Measurements from ENCODE around the gene MAST1.
"Not testable (repeated sequence)": the region's sequence is repeated elsewhere in the genome, so short reads cannot be mapped to it uniquely, and the experiment has no call there.

The MAST1 gene

GRCh38 chr19:12842511-12842910 lies 4.2 kb downstream of the MAST1 start:
- WGBS, 2 experiments (ENCODE audit: insufficient coverage in 2 of 2) = 95 to 96% methylated on average over 18 of the region's 18 CpGs
- no peaks in the 10 kb centered on the region for H3K36me3 ChIP-seq (ENCODE audit: control insufficient read depth, insufficient read depth, low read length)
- no peaks in the 10 kb centered on the region for H3K9me3 ChIP-seq (ENCODE audit: control insufficient read depth, low read length)
- no peak overlapping the region for H3K4me3 ChIP-seq (ENCODE audit: extremely low read depth, insufficient read depth, low read length, poor library complexity, severe bottlenecking)
- no peaks in the 10 kb centered on the region for H3K4me1 ChIP-seq (ENCODE audit: control insufficient read depth, insufficient read depth, low read length, poor library complexity, severe bottlenecking)
- H3K27ac ChIP-seq (ENCODE audit: low read depth, low read length, severe bottlenecking) = no peak overlapping the region

DNA sequence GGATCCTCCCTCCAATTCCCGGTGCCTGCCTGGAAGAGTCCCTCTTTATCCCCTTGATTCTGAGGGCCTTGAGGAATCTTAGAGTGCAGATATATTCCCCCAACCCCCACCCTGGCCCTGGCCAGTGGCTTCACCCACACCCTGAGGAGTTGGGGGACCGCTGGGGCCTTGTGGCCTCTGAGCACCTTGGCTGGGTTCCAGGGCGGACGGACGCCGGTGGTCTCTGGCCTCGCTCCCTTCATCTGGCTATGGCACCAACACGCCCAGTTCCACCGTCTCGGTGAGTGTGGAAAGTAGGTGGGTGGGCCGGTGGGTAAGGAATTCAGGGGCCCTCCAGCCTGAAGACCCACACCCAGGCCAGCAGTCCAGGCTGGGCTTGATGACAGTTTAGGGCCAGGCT lies 5.0 kb downstream of the MAST1 start:
- H3K4me1 ChIP-seq (ENCODE audit: control insufficient read depth, insufficient read depth, low read length, poor library complexity, severe bottlenecking) = no peaks in the 10 kb centered on the region
- H3K36me3 ChIP-seq (ENCODE audit: control insufficient read depth, insufficient read depth, low read length) = no peaks in the 10 kb centered on the region
- no peaks in the 10 kb centered on the region for H3K9me3 ChIP-seq (ENCODE audit: control insufficient read depth, low read length)
- H3K27ac ChIP-seq (ENCODE audit: low read depth, low read length, severe bottlenecking) = no peak overlapping the region
- WGBS, 2 experiments (ENCODE audit: insufficient coverage in 2 of 2) = 88 to 96% methylated on average over 6 to 10 of the region's 11 CpGs
- no peak overlapping the region for H3K4me3 ChIP-seq (ENCODE audit: extremely low read depth, insufficient read depth, low read length, poor library complexity, severe bottlenecking)

- WGBS, 2 experiments (ENCODE audit: insufficient coverage in 2 of 2) = 96% methylated on average over 3 of the region's 3 CpGs
- no peaks in the 10 kb centered on the region for H3K9me3 ChIP-seq (ENCODE audit: control insufficient read depth, low read length)
- no peaks in the 10 kb centered on the region for H3K4me1 ChIP-seq (ENCODE audit: control insufficient read depth, insufficient read depth, low read length, poor library complexity, severe bottlenecking)
- no peak overlapping the region for H3K4me3 ChIP-seq (ENCODE audit: extremely low read depth, insufficient read depth, low read length, poor library complexity, severe bottlenecking)
- no peak overlapping the region for H3K27ac ChIP-seq (ENCODE audit: low read depth, low read length, severe bottlenecking)
- H3K36me3 ChIP-seq (ENCODE audit: control insufficient read depth, insufficient read depth, low read length) = no peaks in the 10 kb centered on the region
Observed at GRCh38 chr19:12843999-12844732, 5.9 kb downstream of the MAST1 start.

- H3K4me3 ChIP-seq (ENCODE audit: extremely low read depth, insufficient read depth, low read length, poor library complexity, severe bottlenecking); H3K27ac ChIP-seq (ENCODE audit: low read depth, low read length, severe bottlenecking); H3K9me3 ChIP-seq (ENCODE audit: control insufficient read depth, low read length); H3K4me1 ChIP-seq (ENCODE audit: control insufficient read depth, insufficient read depth, low read length, poor library complexity, severe bottlenecking); H3K36me3 ChIP-seq (ENCODE audit: control insufficient read depth, insufficient read depth, low read length): not testable (repeated sequence)
- 93 to 100% methylated on average over 2 of the region's 7 CpGs for WGBS, 2 experiments (ENCODE audit: insufficient coverage in 2 of 2)
Observed at GRCh38 chr19:12846613-12847012, 8.3 kb downstream of the MAST1 start.

DNA sequence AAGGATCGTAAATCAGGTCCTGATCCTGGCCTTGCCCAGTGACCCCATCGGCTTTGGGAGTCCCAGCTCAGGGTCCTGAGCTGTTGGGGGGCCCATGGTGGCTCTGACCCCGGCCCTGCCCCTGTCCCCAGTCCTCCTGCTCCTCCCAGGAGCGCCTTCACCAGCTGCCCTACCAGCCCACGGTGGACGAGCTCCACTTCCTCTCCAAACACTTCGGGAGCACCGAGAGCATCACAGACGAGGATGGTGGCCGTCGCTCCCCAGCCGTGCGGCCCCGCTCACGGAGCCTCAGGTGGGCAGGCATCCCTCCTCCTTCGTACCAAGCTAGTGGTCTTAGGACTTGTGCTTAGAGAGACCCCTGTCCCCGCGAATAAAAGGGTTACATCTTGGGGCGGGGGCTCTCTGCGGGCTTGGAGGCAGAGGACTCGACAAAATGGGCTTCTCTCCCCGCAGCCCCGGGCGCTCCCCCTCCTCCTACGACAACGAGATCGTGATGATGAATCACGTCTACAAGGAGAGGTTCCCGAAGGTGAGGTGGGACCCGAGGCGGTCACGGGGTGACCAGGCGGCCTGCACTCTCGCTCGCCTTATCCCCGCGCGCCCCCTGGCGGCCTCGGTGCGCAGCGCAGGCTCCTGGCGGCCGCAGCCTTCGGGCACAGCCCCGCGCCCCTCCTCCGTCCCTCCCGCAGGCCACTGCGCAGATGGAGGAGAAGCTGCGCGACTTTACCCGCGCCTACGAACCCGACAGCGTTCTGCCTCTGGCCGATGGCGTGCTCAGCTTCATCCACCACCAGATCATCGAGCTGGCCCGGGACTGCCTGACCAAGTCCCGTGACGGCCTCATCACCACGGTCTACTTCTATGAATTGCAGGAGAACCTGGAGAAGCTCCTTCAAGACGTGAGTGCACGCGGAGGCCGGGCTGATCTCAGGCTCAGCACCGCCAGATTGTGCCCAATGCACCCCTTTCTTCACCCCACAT lies 9.1 kb downstream of the MAST1 start:
- no peaks in the 10 kb centered on the region for H3K9me3 ChIP-seq (ENCODE audit: control insufficient read depth, low read length)
- 30 to 39% methylated on average over 59 to 61 of the region's 69 CpGs for WGBS, 2 experiments (ENCODE audit: insufficient coverage in 2 of 2)
- H3K4me1 ChIP-seq (ENCODE audit: control insufficient read depth, insufficient read depth, low read length, poor library complexity, severe bottlenecking) = no peaks in the 10 kb centered on the region
- no peak overlapping the region for H3K27ac ChIP-seq (ENCODE audit: low read depth, low read length, severe bottlenecking)
- H3K4me3 ChIP-seq (ENCODE audit: extremely low read depth, insufficient read depth, low read length, poor library complexity, severe bottlenecking) = no peak overlapping the region
- no peaks in the 10 kb centered on the region for H3K36me3 ChIP-seq (ENCODE audit: control insufficient read depth, insufficient read depth, low read length)

GRCh38 chr19:12856653-12857052 lies 18.3 kb downstream of the MAST1 start:
- H3K9me3 ChIP-seq (ENCODE audit: control insufficient read depth, low read length) = no peaks in the 10 kb centered on the region
- no peaks in the 10 kb centered on the region for H3K4me1 ChIP-seq (ENCODE audit: control insufficient read depth, insufficient read depth, low read length, poor library complexity, severe bottlenecking)
- no peak overlapping the region for H3K27ac ChIP-seq (ENCODE audit: low read depth, low read length, severe bottlenecking)
- no CpG with 5 or more reads among the region's 1 CpG for WGBS, 2 experiments (ENCODE audit: insufficient coverage in 2 of 2)
- no peak overlapping the region for H3K4me3 ChIP-seq (ENCODE audit: extremely low read depth, insufficient read depth, low read length, poor library complexity, severe bottlenecking)
- no peaks in the 10 kb centered on the region for H3K36me3 ChIP-seq (ENCODE audit: control insufficient read depth, insufficient read depth, low read length)

DNA sequence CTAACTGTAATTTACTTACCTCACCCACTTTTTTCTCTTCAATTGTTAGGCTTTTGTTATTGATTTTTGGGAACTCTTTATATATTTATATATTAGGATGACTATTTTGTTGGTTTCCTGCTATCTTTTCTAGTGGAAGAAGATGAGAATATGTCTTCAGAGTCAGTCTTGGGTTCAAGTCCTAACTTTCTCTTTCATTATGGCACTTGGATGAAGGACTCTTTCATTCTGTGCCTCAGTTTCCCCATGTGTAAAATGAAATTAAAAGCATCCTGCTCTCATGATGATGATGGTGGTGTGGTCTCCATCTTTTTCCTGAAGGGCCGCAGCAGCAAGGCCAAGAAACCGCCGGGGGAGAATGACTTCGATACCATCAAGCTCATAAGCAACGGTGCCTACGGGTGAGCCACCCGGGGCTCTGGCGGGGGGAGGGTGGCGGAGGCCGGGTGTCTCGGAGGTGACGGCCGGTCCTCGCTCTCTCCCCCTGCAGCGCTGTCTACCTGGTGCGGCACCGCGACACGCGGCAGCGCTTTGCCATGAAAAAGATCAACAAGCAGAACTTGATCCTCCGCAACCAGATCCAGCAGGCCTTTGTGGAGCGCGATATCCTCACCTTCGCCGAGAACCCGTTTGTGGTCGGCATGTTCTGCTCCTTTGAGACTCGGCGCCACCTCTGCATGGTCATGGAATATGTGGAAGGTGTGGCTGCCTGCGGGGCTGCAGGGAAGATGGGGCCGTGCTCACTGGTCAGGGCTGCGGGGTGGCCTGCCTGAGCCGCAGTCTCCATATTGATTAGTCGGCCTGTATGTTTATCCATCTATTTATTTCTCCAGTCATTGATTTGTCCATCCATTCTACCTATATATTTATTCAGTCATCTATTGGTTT lies 20.0 kb downstream of the MAST1 start:
- Histone ChIP-seq H3K27ac (ENCODE audit: low read depth, low read length, severe bottlenecking) (no peak overlapping the region), H3K36me3 (ENCODE audit: control insufficient read depth, insufficient read depth, low read length) (no peaks in the 10 kb centered on the region), H3K4me1 (ENCODE audit: control insufficient read depth, insufficient read depth, low read length, poor library complexity, severe bottlenecking) (no peaks in the 10 kb centered on the region), H3K9me3 (ENCODE audit: control insufficient read depth, low read length) (no peaks in the 10 kb centered on the region), H3K4me3 (ENCODE audit: extremely low read depth, insufficient read depth, low read length, poor library complexity, severe bottlenecking) (no peak overlapping the region)
- 92 to 97% methylated on average over 28 to 31 of the region's 35 CpGs for WGBS, 2 experiments (ENCODE audit: insufficient coverage in 2 of 2)

DNA sequence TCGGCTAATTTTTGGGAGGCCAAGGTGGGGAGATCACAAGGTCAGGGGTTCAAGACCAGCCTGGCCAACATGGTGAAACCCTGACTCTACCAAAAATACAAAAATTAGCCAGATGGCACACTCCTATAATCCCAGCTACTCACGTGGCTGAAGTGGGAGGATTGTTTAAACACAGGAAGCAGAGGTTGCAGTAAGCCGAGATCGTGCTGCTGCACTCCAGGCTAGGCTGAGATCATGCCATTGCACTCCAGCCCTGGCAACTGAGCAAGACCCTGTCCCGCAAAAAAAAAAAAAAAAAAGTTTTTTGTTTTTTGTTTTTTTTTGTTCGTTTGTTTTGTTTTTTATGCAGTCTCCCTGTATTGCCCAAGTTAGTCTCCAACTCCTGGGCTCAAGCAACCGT lies 21.2 kb downstream of the MAST1 start:
- Histone ChIP-seq H3K27ac (ENCODE audit: low read depth, low read length, severe bottlenecking) (no peak overlapping the region), H3K36me3 (ENCODE audit: control insufficient read depth, insufficient read depth, low read length) (no peaks in the 10 kb centered on the region), H3K4me3 (ENCODE audit: extremely low read depth, insufficient read depth, low read length, poor library complexity, severe bottlenecking) (no peak overlapping the region), H3K4me1 (ENCODE audit: control insufficient read depth, insufficient read depth, low read length, poor library complexity, severe bottlenecking) (no peaks in the 10 kb centered on the region), H3K9me3 (ENCODE audit: control insufficient read depth, low read length) (no peaks in the 10 kb centered on the region)
- WGBS, 2 experiments (ENCODE audit: insufficient coverage in 2 of 2) = 95 to 100% methylated on average over 5 of the region's 7 CpGs

DNA sequence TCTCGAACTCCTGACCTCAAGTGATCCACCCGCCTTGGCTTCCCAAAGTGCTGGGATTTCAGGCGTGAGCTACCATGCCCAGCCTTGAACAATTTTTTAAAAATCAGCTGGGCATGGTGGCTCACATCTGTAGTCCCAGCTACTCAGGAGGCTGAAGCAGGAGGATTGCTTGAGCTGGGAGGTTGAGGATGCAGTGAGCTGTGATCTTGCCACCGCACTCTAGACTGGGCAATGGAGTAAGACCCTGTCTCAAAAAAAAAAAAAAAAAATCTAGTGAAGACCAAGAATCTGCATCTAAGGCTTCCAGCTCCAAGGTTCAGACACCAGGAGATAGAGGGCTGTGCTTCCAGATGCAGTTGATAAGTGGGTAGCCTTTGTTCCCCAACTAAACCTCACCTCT lies 25.8 kb downstream of the MAST1 start:
- WGBS, 2 experiments (ENCODE audit: insufficient coverage in 2 of 2) = 89 to 92% methylated on average over 4 of the region's 4 CpGs

More for the DNA sequence above, 25.8 kb downstream of the MAST1 start:
- H3K36me3 ChIP-seq (ENCODE audit: control insufficient read depth, insufficient read depth, low read length) = no peaks in the 10 kb centered on the region
- no peak overlapping the region for H3K27ac ChIP-seq (ENCODE audit: low read depth, low read length, severe bottlenecking)
- H3K9me3 ChIP-seq (ENCODE audit: control insufficient read depth, low read length) = no peaks in the 10 kb centered on the region
- H3K4me1 ChIP-seq (ENCODE audit: control insufficient read depth, insufficient read depth, low read length, poor library complexity, severe bottlenecking) = no peaks in the 10 kb centered on the region
- no peak overlapping the region for H3K4me3 ChIP-seq (ENCODE audit: extremely low read depth, insufficient read depth, low read length, poor library complexity, severe bottlenecking)

Measured in mesodermal cell (in vitro differentiated cells).